OCI-LY1 (cell line): ENCODE data around the gene NEURL1B.

Source experiments
- CTCF ChIP-seq: fragments of 200-600 bp; sonication (generic), shearing (Covaris generic); IDR thresholded peaks from 2 replicates; pipeline ENCODE4 v1.5.1; 2017; ENCODE audit warnings: mild to moderate bottlenecking, antibody characterized with exemption, low read length, moderate library complexity, mixed read lengths
- EZH2 ChIP-seq: fragments of 200-600 bp; sonication (generic), shearing (Covaris generic); IDR thresholded peaks from 2 replicates; pipeline ENCODE4 v1.8.0; 2017; ENCODE audit warnings: borderline replicate concordance, mixed run types, mild to moderate bottlenecking, antibody characterized with exemption, low read length, moderate library complexity, mixed read lengths

GRCh38 chr5:172699423-172699822, 58.4 kb downstream of the NEURL1B start:
- no peak for TF ChIP-seq CTCF
- no peak for TF ChIP-seq EZH2
